GM12878 (cell line): ENCODE data around the gene SCG3. TPM values are rescaled to one million over a fixed set of nuclear protein-coding genes. Genes with fewer than 3 reads are reported as not detected.

ENCODE experiments used
- ATAC-seq: fragments of 200-7000 bp; cut with Tn5 transposase; 3 replicates; pipeline ENCODE4 v1.9.1; 2020; ENCODE audit warnings: mild to moderate bottlenecking, moderate library complexity
- BruUV-seq: library from RNA; stranded (reverse); fragments of 400-500 nt; replicated peaks from 2 replicates; lab custom pipeline; 2021; lab: Mats Ljungman, UMichigan
- CTCF ChIA-PET: fragments of 300-600 bp; sonication (Branson Sonifier 250); formaldehyde crosslinking; extraction: SDS; loops from one replicate; lab custom pipeline; 2021; ENCODE audit warnings: inconsistent platforms; lab: Yijun Ruan, JAX
- POLR2A ChIA-PET: fragments of 350-600 bp; formaldehyde crosslinking; extraction: SDS; loops from one replicate; lab custom pipeline; 2021; ENCODE audit warnings: inconsistent platforms; lab: Charles Lee
- RAD21 ChIA-PET: fragments of 300-600 bp; sonication (Branson Sonifier 250); formaldehyde crosslinking; loops from one replicate; lab custom pipeline; 2023; ENCODE audit warnings: antibody characterized with exemption; ENCODE audit not compliant: unreplicated experiment; lab: Charles Lee
- SMC1A ChIA-PET: fragments of 300-600 bp; sonication (Branson Sonifier 250); formaldehyde crosslinking; loops from one replicate; lab custom pipeline; 2023; ENCODE audit not compliant: unreplicated experiment, uncharacterized antibody; lab: Charles Lee
- DNase-seq: peaks from one replicate; pipeline ENCODE4 v3.0.0-alpha.2; 2011; ENCODE audit warnings: low read depth, low spot score
- FAIRE-seq: peaks from 3 replicates; lab custom pipeline; 2011; peaks lifted over from hg19 to GRCh38; lab: Jason Lieb, UNC
- H2AFZ ChIP-seq: 2 replicates; pipeline ENCODE4 v1.6.0; 2011; ENCODE audit warnings: low read depth, low read length, control low read depth; ENCODE audit not compliant: control insufficient read depth
- H3K27ac ChIP-seq: 2 replicates; pipeline ENCODE4 v1.5.1; 2011; ENCODE audit warnings: control low read depth; ENCODE audit not compliant: control insufficient read depth, insufficient read depth
- H3K27me3 ChIP-seq, 2 experiments: replicated peaks in 1 of 2; 2 replicates each; pipeline versions ENCODE4 v1.6.0 to v1.6.1; 2011; ENCODE audit warnings: low read length in 1 of 2; ENCODE audit not compliant: control insufficient read depth in 2 of 2, insufficient read depth in 2 of 2
- H3K36me3 ChIP-seq, 2 experiments: 2 replicates each; pipeline ENCODE4 v1.5.1; 2011; ENCODE audit warnings: low read length in 1 of 2; ENCODE audit not compliant: control insufficient read depth in 2 of 2, insufficient read depth in 2 of 2
- H3K4me1 ChIP-seq: 2 replicates; pipeline ENCODE4 v1.6.1; 2011; ENCODE audit warnings: mild to moderate bottlenecking, low read length, moderate library complexity, mixed read lengths; ENCODE audit not compliant: control insufficient read depth, insufficient read depth
- H3K4me2 ChIP-seq: 2 replicates; pipeline ENCODE4 v1.6.0; 2011; ENCODE audit warnings: control low read depth; ENCODE audit not compliant: control insufficient read depth, insufficient read depth
- H3K4me3 ChIP-seq: fragments of 200-600 bp; sonication (generic); 2 replicates; pipeline ENCODE4 v1.5.1; 2016
- H3K79me2 ChIP-seq: 2 replicates; pipeline ENCODE4 v1.6.0; 2011; ENCODE audit warnings: low read length; ENCODE audit not compliant: control insufficient read depth, insufficient read depth
- H3K9ac ChIP-seq: 2 replicates; pipeline ENCODE4 v1.8.0; 2011; ENCODE audit warnings: low read length, control low read depth, mixed read lengths; ENCODE audit not compliant: control insufficient read depth, insufficient read depth
- H3K9me3 ChIP-seq: replicated peaks from 3 replicates; pipeline ENCODE4 v1.5.1; 2011; ENCODE audit warnings: mild to moderate bottlenecking, low read length; ENCODE audit not compliant: control insufficient read depth, insufficient read depth
- H4K20me1 ChIP-seq: 2 replicates; pipeline ENCODE4 v1.6.0; 2011; ENCODE audit not compliant: control insufficient read depth, insufficient read depth
- CBX3 ChIP-seq: fragments of 200-600 bp; sonication (generic); IDR thresholded peaks from 2 replicates; pipeline ENCODE4 v1.6.1; 2016; ENCODE audit warnings: low read depth, borderline replicate concordance
- EGR1 ChIP-seq, 2 experiments: IDR thresholded peaks; 1 replicate in 1 of 2; 2 replicates in 1 of 2; pipeline ENCODE4 v1.6.1; 2011 to 2012; ENCODE audit warnings: low read depth in 2 of 2, low read length in 2 of 2, borderline replicate concordance in 1 of 2, mild to moderate bottlenecking in 1 of 2, moderate library complexity in 1 of 2
- KDM1A ChIP-seq: fragments of 200-600 bp; sonication (generic); IDR thresholded peaks from 2 replicates; pipeline ENCODE4 v1.6.1; 2016; ENCODE audit warnings: borderline replicate concordance
- MTA2 ChIP-seq: fragments of 450-650 bp; IDR thresholded peaks from 2 replicates; pipeline ENCODE4 v1.6.1; 2016; ENCODE audit warnings: low read depth, mild to moderate bottlenecking, moderate library complexity
- NFXL1 ChIP-seq: fragments of 450-650 bp; IDR thresholded peaks from 2 replicates; pipeline ENCODE4 v1.6.1; 2017; ENCODE audit warnings: antibody characterized with exemption, mild to moderate bottlenecking, borderline replicate concordance
- NRF1 ChIP-seq: conservative IDR thresholded peaks from 2 replicates; pipeline ENCODE4 v1.6.1; 2011; ENCODE audit warnings: mild to moderate bottlenecking, low read depth, low read length, improper control_type of control experiment
- RAD51 ChIP-seq: fragments of 450-650 bp; IDR thresholded peaks from 2 replicates; pipeline ENCODE4 v1.6.1; 2016; ENCODE audit warnings: moderate library complexity, mild to moderate bottlenecking, inconsistent platforms
- SMARCA5 ChIP-seq: fragments of 450-650 bp; IDR thresholded peaks from 2 replicates; pipeline ENCODE4 v1.6.1; 2017; ENCODE audit warnings: mild to moderate bottlenecking
- SRF ChIP-seq, 2 experiments: IDR thresholded peaks; 2 replicates each; pipeline ENCODE4 v1.6.1; 2011; ENCODE audit warnings: low read depth in 2 of 2, low read length in 2 of 2, mild to moderate bottlenecking in 1 of 2, moderate library complexity in 1 of 2
- TCF7 ChIP-seq: IDR thresholded peaks from 2 replicates; pipeline ENCODE4 v1.6.1; 2014; ENCODE audit warnings: antibody characterized with exemption, borderline replicate concordance
- ZNF207 ChIP-seq: fragments of 450-650 bp; IDR thresholded peaks from 2 replicates; pipeline ENCODE4 v1.6.1; 2014; ENCODE audit warnings: antibody characterized with exemption, mild to moderate bottlenecking, borderline replicate concordance
- WGBS: methylation state at CpG from one replicate; pipeline ENCODE4 v1.1.6; 2016; ENCODE audit warnings: low lambda C conversion rate; ENCODE audit not compliant: insufficient replicate concordance, insufficient coverage; ENCODE audit errors: missing lambda C conversion rate; 5-methylcytosine and 5-hydroxymethylcytosine counted together
- in situ Hi-C: fragments of 300-500 bp; cut with MboI; formaldehyde crosslinking; loops from 9 replicates; pipeline ENCODE4 v1.14.3; 2018; ENCODE audit warnings: mixed read lengths
- intact Hi-C: fragments of 100-400 bp; cut with micrococcal nuclease; formaldehyde crosslinking; loops from one replicate; pipeline ENCODE4 v1.14.2; 2022; ENCODE audit not compliant: unreplicated experiment
- polyA plus RNA-seq, 11 experiments: library from polyadenylated mRNA; depleted of rRNA in 4 of 11; unstranded in 6 of 11; stranded (reverse) in 5 of 11; fragments of >200 nt; fragmentation: Nextera tagmentation in 4 of 11; fragmentation: Illumina TruSeq in 1 of 11; extraction: Ambion mirVana in 4 of 11; extraction: Trizol in 1 of 11; gene quantifications; 1 replicate in 1 of 11; 2 replicates in 10 of 11; pipeline versions ENCODE4 v1.2.1 to v1.2.3, GENCODE V29; 2011 to 2016; ENCODE audit warnings: inconsistent platforms in 2 of 11, missing spikeins in 2 of 11, low read depth in 1 of 11
- total RNA-seq, 4 experiments: library from RNA; depleted of rRNA in 3 of 4; stranded (reverse); fragments of >200 nt in 3 of 4; fragmentation: Illumina TruSeq in 1 of 4; extraction: Trizol in 1 of 4; gene quantifications; 2 replicates each; pipeline versions ENCODE4 v1.2.1 to v1.2.3, GENCODE V29; 2013 to 2021
- TF ChIP-seq, protein P1 (sequence below): IDR thresholded peaks from 2 replicates; pipeline ENCODE4 v1.6.1; 2012; ENCODE audit warnings: low read depth, low read length, improper control_type of control experiment

The SCG3 gene
- total and polyA plus RNA-seq, 10 of the 15 experiments (the other 5 are each of a cell fraction or from before 2014, with no cell fraction given) = 0.03 to 0.15 (median 0.04) TPM; not detected in 7

GRCh38 chr15:51675234-51675633 lies 6.1 kb upstream of the SCG3 start:
- in situ Hi-C loops (no loop called here), intact Hi-C loops (no loop called here)
- no peak for FAIRE-seq

DNA sequence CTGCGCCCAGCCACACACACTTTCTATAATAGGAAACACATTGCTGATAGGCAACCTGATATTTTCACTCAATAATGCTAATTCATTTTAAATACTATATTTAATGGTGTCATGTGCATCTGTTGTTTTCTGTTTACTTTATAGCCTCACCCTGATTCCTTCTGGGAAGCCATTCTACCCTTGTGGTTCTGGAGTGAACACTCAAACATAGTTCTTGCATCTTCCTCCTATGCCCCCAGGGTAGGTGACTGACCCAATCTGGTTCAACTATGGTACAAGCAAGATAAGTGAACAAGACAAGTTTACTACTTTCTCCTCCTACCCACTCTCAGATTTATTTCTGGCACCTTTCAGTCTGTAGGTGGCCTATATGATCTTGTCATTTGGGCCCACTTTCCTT lies 4.3 kb upstream of the SCG3 start:
- ATAC-seq (no peak), FAIRE-seq (no peak), DNase-seq (no peak)
- in situ Hi-C loops (no loop called here), intact Hi-C loops (no loop called here)
- Histone ChIP-seq H3K4me2 (no peak overlapping the region), H3K79me2 (no peaks in the 10 kb centered on the region), H3K27me3 (peaks cover 0 to 3% of the 10 kb centered on the region in 2 experiments; a peak in 1 of 4 replicates), H3K9ac (no peak overlapping the region), H3K9me3 (no peaks in the 10 kb centered on the region), H2AFZ (no peak overlapping the region), H3K36me3 (no peaks in the 10 kb centered on the region), H3K4me1 (no peaks in the 10 kb centered on the region), H3K4me3 (no peak overlapping the region), H4K20me1 (no peaks in the 10 kb centered on the region), H3K27ac (no peak overlapping the region)
- TF ChIP-seq SMARCA5 (no peak), SRF (IDR thresholded peaks at IDR 0.05; ENCODE audit: low read depth in 2 of 2, low read length in 2 of 2) (no peak), KDM1A (no peak), NFXL1 (no peak)
- ChIA-PET POLR2A (no interaction called here), SMC1A (no interaction called here), CTCF (no interaction called here), RAD21 (no interaction called here)
- 100% methylated on average over 1 of the region's 1 CpG for WGBS
- no TSS peak for BruUV-seq

More at GRCh38 chr15:51675234-51675633, 6.1 kb upstream of the SCG3 start:
- RAD21 ChIA-PET = no interaction called here
- no peak overlapping the region for H3K4me3 ChIP-seq
- ATAC-seq (no peak), DNase-seq (no peak)
- no peak overlapping the region for H3K9ac ChIP-seq
- TF ChIP-seq TCF7 (no peak), NRF1 (no peak), MTA2 (no peak), CBX3 (no peak), ZNF207 (no peak), EGR1 (IDR thresholded peaks at IDR 0.05; ENCODE audit: borderline replicate concordance in 1 of 2, low read depth in 2 of 2, low read length in 2 of 2) (no peak), RAD51 (no peak)
- TF ChIP-seq, protein P1, sequence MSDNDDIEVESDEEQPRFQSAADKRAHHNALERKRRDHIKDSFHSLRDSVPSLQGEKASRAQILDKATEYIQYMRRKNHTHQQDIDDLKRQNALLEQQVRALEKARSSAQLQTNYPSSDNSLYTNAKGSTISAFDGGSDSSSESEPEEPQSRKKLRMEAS = no peak
- no peak overlapping the region for H3K27ac ChIP-seq
- POLR2A ChIA-PET = no interaction called here
- H3K36me3 ChIP-seq = no peaks in the 10 kb centered on the region
- no peaks in the 10 kb centered on the region for H3K9me3 ChIP-seq
- H3K27me3 ChIP-seq = no peaks in the 10 kb centered on the region
- no peaks in the 10 kb centered on the region for H3K79me2 ChIP-seq
- no peaks in the 10 kb centered on the region for H3K4me1 ChIP-seq
- no TSS peak for BruUV-seq
- 0% methylated on average over 1 of the region's 1 CpG for WGBS
- H3K4me2 ChIP-seq = no peak overlapping the region
- no peak overlapping the region for H2AFZ ChIP-seq
- SMC1A ChIA-PET = no interaction called here
- H4K20me1 ChIP-seq = no peaks in the 10 kb centered on the region
- CTCF ChIA-PET = interaction anchor here (1.7 kb wide), 1 partner anchor 101 kb away, joined by 3 read pairs; no protein-coding TSS in a partner anchor
